DMS114 treated with DMSO at 0.1 percent for 48 hours (cell line): ENCODE results near the gene EIF1AD.
"Not testable (repeated sequence)": the region's sequence is repeated elsewhere in the genome, so short reads cannot be mapped to it uniquely, and the experiment has no call there.

Source experiments
- DNase-seq: peaks from one replicate; lab custom pipeline; 2025; ENCODE audit not compliant: unreplicated experiment; lab: John Stamatoyannopoulos, UW

EIF1AD gene

DNA sequence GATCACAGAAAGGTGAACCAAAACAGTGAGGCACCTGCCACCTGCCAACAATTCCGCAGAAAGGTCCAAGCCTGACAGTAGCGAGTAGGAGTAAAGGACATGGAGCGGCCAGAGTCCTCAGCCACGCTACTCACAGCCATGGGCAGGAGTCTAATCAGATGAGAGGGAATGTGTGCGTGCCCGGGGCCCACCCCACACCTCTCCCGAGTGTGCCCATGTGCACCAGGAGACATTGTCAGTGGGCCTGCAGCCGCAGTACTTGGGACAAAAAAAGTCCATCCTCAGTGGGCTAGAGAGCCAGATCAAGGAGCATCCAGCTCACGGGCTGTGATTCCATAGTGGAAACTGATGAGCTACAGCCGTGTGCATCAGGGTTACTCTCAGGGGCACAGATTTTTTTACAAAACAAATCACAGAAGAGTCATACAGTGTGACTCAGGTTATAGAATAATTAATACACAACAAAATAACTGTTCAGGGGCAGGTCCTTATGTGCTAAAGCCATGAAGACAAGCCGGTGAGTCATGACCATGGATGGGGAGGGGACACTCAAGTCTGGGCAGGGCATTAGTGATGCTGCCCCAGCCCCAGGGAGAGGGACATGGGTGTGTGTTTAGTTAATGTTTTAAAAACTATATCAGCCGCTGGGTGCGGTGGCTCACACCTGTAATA is 28.4 kb downstream of the EIF1AD start:
- no peak for DNase-seq

DNA sequence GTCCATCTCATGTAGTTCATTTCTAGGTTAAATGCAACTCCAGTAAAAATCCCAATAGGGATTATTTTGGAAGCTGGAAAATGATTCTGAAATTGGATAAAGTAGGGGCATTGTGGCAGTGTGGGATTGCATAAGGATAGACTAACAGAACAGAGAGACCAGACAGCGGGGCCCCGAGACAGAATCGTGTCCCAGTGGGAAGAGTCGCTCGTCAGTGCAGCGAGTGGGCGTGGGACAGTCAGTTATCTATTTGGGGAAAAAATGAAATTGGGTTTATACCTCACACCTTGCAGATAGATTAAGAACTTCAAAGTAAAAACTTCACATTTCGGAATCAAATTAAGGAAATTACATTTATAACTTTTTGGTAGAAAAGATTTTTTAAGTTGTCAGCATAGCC is 29.8 kb downstream of the EIF1AD start:
- DNase-seq = no peak

DNA sequence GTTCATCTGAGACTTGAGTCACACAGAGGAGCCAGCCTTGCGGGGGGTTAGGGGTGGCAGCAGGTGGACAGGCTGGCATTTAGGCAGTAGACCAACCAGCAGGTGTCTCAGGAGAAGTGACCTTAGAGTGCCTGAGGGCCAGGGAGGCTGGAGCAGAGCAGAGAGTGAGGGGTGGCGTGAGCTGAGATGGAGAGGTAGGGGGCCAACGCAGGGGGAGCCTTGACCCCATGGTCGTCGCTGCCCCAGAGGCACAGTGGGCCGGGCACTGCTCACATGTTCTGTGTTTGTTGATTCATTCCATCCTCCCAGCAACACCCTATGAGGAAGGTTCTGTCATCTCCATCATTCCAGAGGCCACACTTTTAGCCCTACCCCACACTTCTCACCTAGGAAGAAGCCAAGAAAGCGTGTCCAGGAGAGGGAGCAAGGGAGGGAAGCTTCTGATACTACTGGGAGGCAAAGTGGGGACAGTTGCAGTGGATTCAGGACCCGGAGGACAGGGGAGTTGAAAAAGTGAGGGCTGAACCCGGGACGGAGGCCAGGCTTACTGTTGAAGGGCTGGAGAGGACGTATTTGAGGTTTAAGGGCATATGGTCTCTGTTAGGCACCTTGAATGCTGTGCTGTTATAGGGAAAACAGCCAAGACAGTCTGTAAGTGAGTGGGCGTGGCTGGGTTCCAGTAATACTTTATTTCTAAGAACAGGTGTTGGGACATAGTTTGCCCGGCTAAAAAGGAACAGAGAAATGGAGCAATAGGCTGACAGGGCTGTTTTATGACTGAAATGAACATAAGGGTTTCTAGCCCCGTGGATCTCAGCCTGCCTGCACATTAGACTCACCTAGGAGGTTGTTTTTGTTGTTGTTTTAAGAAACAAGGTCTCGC is 33.1 kb downstream of the EIF1AD start:
- DNase-seq = no peak

DNA sequence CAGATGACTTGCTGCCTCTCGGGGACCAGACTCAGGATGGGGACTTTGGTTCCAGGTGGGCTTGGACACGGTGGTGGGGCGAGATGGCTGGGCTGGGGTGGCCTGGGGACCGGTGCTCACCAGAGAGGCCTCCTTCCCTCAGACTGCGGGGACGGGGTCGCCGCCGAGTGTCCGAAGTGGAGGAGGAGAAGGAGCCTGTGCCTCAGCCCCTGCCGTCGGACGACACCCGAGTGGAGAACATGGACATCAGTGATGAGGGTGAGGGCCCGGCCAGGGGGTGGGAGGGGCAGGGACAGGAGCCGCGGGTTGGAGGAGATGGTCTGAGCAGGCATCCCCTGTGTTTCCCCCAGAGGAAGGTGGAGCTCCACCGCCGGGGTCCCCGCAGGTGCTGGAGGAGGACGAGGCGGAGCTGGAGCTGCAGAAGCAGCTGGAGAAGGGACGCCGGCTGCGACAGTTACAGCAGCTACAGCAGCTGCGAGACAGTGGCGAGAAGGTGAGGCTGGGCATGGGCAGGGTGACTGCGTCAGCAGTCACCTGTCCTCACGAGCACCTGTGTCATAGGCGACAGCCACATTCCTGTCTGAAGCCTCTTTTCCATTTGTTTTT is 34.5 kb downstream of the EIF1AD start:
- no peak for DNase-seq

DNA sequence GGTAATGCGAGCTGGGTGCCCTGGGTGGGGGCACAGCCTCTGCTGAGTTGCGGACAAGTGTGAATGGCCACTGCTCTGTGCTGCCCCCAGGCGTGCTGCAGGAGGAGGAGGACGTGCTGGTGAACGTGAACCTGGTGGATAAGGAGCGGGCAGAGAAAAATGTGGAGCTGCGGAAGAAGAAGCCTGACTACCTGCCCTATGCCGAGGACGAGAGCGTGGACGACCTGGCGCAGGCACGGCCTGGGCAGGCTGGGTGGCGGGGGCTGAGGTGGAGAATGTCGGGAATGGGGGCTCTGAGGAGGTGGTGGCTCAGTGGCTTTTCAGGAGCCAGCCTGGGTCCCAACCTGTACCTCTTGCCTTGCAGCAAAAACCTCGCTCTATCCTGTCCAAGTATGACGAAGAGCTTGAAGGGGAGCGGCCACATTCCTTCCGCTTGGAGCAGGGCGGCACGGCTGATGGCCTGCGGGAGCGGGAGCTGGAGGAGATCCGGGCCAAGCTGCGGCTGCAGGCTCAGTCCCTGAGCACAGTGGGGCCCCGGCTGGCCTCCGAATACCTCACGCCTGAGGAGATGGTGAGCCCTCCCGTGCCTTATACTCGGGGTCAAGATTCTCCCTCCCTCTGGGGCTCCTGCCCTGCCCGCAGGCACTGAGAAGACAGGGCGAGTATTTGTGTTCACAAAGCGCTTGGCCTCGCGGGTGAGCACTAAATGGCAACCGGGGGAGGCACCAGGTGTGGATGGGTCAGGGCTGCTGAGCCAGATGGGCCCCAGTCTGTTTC is 35.8 kb downstream of the EIF1AD start:
- no peak for DNase-seq

DNA sequence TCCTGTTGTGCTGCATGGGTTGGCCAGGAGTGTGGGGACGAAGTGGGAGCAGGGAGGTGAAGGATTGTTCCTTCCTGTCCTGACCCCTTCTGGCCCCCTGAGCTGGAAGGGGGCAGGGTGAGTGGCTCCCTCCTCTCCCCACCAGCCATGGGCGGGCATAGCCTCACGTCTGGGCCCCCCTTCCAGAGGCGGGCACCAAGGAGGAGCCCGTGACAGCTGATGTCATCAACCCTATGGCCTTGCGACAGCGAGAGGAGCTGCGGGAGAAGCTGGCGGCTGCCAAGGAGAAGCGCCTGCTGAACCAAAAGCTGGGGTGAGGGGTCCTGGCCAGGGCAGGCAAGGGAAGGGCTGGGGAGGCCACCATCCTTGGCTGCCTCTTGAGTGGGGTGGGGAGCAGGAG is 37.1 kb downstream of the EIF1AD start:
- no peak for DNase-seq

DNA sequence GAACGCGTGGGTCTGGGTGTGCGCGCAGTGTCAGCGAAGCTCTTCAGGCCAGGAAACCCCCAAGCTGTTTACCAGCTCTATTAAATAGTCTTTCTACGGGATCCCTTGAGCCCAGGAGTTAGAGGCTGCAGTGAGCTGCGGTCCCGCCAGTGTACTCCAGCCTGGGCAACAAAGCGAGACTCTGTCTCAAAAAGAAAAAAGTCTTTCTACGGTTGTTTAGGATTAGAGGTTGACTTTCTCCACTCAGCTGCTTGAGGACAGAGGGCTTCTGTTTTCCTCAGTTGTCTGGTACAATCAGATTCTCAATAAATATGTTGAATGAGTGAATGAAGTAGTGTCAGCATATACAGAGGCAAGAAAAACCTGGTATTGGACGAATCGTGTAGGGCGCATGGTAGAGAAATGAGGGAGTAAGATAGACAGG is 39.8 kb downstream of the EIF1AD start:
- DNase-seq = no peak

DNA sequence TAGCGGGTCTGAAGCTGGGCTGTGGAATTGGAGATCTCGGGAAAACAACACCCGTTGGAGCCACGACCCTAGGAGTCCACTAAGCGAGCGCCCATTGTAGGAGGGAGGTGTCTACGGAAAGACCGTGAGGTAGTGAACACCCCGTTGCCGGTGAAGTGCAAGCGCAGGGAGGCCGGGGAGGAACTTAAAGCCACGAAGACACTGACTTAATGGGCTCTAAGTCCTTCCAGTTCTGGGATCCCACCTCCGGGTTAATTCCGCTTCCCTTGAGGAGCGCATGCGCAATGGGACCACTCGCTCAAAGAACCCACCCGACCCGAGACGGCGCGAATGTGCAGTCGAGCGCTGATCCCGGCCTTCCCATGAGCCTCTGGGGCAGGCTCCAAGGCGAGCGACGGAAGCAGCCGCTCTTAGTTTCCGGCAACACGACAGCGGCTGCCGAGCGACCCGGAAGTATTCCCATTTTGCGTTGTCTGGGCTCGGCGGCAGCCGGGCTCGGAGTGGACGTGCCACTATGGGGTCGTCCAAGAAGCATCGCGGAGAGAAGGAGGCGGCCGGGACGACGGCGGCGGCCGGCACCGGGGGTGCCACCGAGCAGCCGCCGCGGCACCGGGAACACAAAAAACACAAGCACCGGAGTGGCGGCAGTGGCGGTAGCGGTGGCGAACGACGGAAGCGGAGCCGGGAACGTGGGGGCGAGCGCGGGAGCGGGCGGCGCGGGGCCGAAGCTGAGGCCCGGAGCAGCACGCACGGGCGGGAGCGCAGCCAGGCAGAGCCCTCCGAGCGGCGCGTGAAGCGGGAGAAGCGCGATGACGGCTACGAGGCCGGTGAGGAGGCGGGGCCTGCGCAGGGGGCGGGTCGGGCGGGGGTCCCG is 40.5 kb downstream of the EIF1AD start, which contains the start of gene SART1:
Gene SART1 (plus strand): TSS at position 468 of the 874 bp plus-strand sequence. CDS start 47 bp downstream, at position 515.
- peak; percentile 96 for DNase-seq

DNA sequence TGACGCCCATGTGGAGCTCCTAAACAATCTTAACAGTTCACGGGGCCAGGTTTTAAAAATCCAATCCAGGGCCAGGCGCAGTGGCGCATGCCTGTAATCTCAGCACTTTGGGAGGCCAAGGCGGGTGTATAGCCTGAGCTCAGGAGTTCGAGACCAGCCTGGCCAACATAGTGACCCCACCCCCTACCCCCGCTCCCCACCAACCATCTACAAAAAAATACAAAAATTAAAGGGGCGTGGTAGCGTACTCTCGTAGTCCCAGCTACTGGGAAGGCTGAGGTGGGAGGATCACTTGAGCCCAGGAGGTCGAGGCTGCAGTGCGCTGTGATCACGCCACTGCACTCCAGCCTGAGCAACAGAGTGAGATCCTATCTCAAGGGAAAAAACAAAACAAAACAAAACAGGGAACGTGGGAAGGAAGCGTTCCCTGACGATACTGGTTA is 41.1 kb downstream of the EIF1AD start:
- no peak for DNase-seq

DNA sequence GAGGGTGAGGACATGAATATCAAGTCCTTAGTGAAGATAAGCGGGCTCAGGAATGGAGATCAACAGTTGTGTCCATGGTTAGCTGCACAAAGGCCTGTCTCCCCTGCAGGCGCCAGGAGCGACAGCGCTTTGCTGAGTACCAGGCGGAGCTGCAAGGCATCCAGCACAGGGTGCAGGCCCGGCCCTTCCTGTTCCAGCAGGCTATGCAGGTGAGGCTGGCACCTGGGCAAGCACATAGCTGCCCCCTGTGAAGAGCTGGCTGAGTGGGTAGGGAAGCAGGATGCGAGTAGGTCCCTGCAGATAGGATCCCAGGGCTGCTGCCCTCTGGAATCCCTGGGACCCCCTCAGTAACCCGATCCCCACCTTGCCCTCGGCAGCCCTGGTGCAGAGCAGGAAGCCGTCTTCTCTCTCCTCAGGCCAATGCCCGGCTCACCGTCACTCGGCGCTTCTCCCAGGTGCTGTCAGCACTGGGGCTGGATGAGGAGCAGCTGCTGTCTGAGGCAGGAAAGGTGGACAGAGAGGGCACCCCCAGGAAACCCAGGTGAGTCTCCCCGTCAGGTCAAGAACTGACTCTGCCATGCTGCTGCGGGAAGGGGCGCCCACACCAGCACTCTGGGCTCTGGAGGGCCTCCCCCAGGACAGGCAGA is 43.1 kb downstream of the EIF1AD start:
- no peak for DNase-seq

DNA sequence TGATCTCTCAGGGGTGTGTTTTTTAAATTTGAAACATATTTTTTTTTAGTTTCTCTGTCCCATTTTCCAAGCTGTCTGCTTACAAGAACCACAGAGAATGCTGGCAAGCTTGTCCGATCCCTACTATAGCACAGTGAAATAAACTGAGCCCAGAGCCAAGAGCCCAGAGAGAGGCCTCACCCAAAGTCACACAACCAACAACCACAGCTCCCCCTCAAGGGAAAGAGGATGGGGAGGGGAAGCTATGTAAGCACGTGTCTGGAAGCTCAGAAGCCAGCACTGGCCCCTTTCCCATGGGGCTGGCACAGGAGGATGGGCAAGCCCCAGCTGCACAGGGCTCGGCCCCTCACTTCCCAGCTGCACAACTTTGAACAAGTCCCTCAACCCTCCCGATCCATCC is 43.7 kb downstream of the EIF1AD start:
- no peak for DNase-seq

DNA sequence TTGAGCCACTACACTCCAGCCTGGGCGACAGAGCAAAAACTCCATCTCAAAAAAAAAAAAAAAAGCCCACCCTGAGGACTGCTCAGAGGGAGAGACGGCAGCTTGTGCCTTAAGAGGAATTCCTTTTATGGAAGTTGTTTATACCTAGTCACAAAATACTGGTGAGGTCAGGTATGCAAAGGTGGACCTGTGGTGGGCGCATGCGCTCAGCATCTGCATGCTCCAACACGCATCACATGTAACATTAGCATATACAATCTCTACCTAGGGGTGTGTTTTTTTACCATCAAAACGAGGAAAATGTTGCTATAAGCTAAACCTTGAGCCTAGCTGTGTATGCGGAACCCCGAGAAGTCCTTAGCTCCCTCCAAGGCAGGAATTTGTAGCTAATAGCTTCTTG is 47.2 kb downstream of the EIF1AD start:
- no peak for DNase-seq

DNA sequence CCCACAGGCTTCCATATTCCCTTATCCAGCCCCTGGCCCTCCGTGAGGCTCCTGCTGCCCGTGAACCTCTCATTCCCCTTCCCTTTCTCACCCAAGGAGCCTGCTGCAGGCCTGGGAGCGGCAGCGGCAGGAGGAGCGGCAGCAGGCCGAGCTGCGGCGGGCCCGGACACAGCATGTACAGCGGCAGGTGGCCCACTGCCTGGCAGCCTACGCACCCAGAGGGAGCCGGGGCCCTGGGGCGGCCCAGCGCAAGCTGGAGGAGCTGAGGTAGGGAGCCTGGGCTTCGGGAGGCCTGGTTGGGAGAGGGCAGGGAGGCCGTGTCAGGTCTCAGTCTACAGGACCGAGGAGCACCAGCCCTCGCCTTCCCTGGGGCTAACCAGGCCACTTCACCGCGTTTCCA is 48.5 kb downstream of the EIF1AD start:
- no peak for DNase-seq

DNA sequence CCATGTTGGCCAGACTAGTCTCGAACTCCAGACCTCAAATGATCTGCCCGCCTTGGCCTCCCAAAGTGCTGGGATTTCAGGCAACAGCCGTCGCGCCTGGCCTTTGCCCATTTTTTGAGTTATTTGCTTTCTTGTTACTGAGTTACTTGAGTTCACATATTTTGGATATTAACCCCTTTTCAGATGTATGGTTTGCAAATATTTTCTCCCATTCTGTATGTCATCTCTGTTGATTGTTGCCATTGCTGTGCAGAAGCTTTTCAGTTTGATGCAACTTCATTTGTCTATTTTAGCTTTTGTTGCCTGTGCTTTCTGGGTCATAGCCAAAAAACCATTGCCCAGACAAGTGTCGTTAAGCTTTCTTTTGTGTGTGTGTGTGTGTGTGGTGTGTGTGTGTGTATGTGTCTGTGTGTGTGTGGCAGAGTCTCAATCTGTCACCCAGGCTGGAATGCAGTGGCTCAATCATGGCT is 49.9 kb downstream of the EIF1AD start:
- DNase-seq = no peak

DNA sequence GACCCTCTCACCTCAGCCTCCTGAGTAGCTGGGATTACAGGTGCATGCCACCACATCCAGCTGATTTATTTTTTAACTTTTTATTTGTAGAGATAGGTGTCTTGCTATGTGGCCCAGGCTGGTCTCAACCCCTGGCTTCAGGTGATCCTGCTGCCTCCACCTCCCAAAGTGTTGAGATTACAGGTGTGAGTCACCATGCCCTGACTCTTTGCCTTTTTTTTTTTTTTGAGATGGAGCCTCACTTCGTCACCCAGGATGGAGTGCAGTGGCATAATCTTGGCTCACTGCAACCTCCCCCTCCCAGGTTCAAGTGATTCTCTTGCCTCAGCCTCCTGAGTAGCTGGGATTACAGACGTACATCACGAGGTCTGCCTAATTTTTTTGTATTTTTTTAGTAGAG is 50.3 kb downstream of the EIF1AD start:
- not testable (repeated sequence) for DNase-seq

DNA sequence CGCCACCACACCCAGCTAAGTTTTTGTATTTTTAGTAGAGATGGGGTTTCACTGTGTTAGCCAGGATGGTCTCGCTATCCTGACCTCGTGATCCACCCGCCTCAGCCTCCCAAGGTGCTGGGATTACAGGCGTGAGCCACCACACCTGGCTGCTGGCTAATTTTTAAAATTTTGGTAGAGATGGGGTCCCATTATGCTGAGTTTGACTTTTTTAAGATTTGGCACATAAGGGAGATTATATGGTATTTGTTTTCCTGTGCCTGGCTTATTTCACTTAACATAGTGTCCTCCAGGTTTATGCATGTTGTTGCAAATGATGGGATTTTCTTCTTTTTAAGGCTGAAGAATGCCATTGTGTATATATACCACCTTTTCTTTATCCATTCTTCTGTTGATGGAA is 51.2 kb downstream of the EIF1AD start:
- DNase-seq = not testable (repeated sequence)

DNA sequence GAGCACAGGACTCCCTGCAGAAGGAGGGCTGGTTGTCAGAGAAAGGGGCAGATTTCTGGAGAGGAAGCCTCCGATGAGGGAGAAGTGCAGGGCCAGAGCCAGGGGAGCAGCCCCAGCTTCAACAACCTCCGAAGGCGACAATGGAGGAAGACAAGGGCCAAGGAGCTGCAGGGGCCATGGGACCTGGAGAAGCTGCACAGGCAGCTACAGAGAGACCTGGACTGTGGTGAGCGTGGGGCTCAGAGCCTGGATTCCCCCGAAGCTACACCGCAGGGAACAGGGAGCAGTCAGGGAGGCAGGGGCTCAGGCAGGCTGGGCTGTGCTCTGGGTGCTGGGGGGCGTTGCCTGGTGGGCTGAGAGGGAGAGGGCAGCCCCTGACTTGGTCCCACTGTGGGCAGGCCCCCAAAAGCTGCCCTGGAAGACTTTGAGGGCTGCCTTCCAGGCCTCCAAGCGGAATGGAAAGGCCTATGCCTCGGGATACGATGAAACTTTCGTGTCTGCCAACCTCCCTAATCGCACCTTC is 54.3 kb downstream of the EIF1AD start:
- DNase-seq = no peak

DNA sequence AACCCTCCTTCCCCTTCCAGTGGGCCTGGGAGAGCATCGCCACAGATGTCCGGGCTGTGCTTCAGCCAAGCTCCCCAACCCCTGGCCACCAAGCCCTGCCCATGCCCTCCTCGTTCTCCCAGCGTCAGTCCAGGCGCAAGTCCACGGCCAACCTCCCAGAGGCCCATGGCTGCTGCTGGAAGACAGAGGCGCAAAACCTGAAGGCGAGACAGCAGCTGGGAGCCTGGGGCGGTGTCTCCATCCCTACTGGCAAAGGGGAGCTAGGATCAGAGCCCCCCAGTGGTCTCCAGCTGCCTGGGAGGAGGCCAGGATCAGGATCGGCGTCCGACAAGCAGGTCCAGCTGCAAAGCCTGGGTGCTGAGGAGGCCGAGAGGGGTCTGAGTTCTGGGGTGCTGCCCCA is 54.8 kb downstream of the EIF1AD start:
- no peak for DNase-seq

DNA sequence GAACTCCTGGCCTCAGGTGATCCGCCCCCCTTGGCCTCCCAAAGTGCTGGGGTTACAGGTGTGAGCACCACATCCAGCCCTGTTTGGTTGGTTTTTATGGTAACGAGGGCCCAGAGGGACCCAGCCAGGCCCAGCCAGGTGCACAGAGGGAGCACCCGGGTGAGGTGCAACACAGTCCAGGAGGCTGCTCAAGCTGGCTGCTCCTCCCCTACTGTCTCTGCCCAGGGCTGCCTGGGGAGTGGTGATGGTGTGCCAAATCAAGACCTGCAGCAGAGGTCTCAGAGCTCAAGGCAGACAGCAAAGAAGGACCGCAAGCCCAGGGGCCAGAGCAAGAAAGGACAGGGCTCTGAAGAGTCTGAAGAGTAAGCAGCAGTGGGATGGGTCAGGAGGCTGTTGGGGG is 55.3 kb downstream of the EIF1AD start:
- no peak for DNase-seq
